Caco-2 (cell line): ENCODE results near the gene MEGF11. TPM values are rescaled to one million over a fixed set of nuclear protein-coding genes. Genes with fewer than 3 reads are reported as not detected.
A peak's percentile ranks its signal among the peaks of the same experiment; 100 is the strongest.

Experiments used
- BruUV-seq: library from RNA; stranded (reverse); fragments of 400-500 nt; replicated peaks from 2 replicates; lab custom pipeline; 2021; lab: Mats Ljungman, UMichigan
- CTCF ChIA-PET: fragments of 300-600 bp; sonication (Branson Sonifier 250); formaldehyde crosslinking; loops from one replicate; lab custom pipeline; 2022; ENCODE audit warnings: antibody characterized with exemption; lab: Charles Lee
- POLR2A ChIA-PET: fragments of 300-600 bp; sonication (Branson Sonifier 250); formaldehyde crosslinking; loops from one replicate; lab custom pipeline; 2022; ENCODE audit warnings: antibody characterized with exemption; lab: Charles Lee
- DNase-seq, 2 experiments: peaks; one replicate each; pipeline versions ENCODE4 v3.0.0 to v3.0.0-alpha.2; 2020 to 2022
- H3K27me3 ChIP-seq: replicated peaks from 2 replicates; pipeline ENCODE4 v1.6.0; 2011; ENCODE audit warnings: low read length; ENCODE audit not compliant: control insufficient read depth, insufficient read depth
- H3K36me3 ChIP-seq: 2 replicates; pipeline ENCODE4 v1.5.1; 2011; ENCODE audit warnings: low read length; ENCODE audit not compliant: control insufficient read depth, insufficient read depth
- H3K4me1 ChIP-seq: fragments of 250-450 bp; sonication (Bioruptor Pico); 2 replicates; pipeline ENCODE4 v1.5.1; 2020; ENCODE audit warnings: mild to moderate bottlenecking
- H3K4me3 ChIP-seq: 2 replicates; pipeline ENCODE4 v1.5.1; 2011; ENCODE audit warnings: low read depth, mild to moderate bottlenecking, control low read depth, low read length
- H3K9me3 ChIP-seq: fragments of 250-450 bp; sonication (Bioruptor Pico); 2 replicates; pipeline ENCODE4 v1.5.1; 2020; ENCODE audit warnings: mild to moderate bottlenecking, moderate library complexity
- H3K27ac Mint-ChIP-seq: one replicate; pipeline ENCODE4 v1.8.0; 2022; ENCODE audit warnings: mixed read lengths; ENCODE audit not compliant: unreplicated experiment
- H3K27me3 Mint-ChIP-seq: one replicate; pipeline ENCODE4 v1.8.0; 2022; ENCODE audit warnings: mixed read lengths; ENCODE audit not compliant: insufficient read depth, unreplicated experiment
- H3K36me3 Mint-ChIP-seq: one replicate; pipeline ENCODE4 v1.8.0; 2022; ENCODE audit warnings: mild to moderate bottlenecking, mixed read lengths; ENCODE audit not compliant: insufficient read depth, unreplicated experiment
- H3K4me1 Mint-ChIP-seq: one replicate; pipeline ENCODE4 v1.8.0; 2022; ENCODE audit warnings: low read depth, mixed read lengths; ENCODE audit not compliant: unreplicated experiment
- H3K4me3 Mint-ChIP-seq: one replicate; pipeline ENCODE4 v1.8.0; 2022; ENCODE audit warnings: mild to moderate bottlenecking, moderate library complexity, mixed read lengths; ENCODE audit not compliant: unreplicated experiment
- H3K9me3 Mint-ChIP-seq: one replicate; pipeline ENCODE4 v1.8.0; 2022; ENCODE audit warnings: mixed read lengths; ENCODE audit not compliant: unreplicated experiment
- intact Hi-C: fragments of 100-400 bp; cut with micrococcal nuclease; formaldehyde crosslinking; loops from one replicate; pipeline ENCODE4 v1.10.0; 2022; ENCODE audit not compliant: unreplicated experiment
- total RNA-seq: library from RNA; stranded (reverse); gene quantifications from 2 replicates; pipeline ENCODE4 v1.2.3, GENCODE V29; 2022
- TF ChIP-seq, protein P1 (sequence below), 2 experiments: fragments of 200-600 bp in 1 of 2; IDR thresholded peaks; 1 replicate in 1 of 2; 2 replicates in 1 of 2; pipeline versions ENCODE4 v1.5.1 to v1.8.0; 2011 to 2022; ENCODE audit warnings: antibody characterized with exemption in 1 of 2, control low read depth in 1 of 2, inconsistent platforms in 1 of 2, low read depth in 1 of 2, low read length in 1 of 2, mild to moderate bottlenecking in 1 of 2, moderate library complexity in 1 of 2; ENCODE audit not compliant: insufficient read depth in 1 of 2, severe bottlenecking in 1 of 2, unreplicated experiment in 1 of 2

MEGF11 gene
- total RNA-seq, 1 experiment from 2014 or later = 0.66 TPM

DNA sequence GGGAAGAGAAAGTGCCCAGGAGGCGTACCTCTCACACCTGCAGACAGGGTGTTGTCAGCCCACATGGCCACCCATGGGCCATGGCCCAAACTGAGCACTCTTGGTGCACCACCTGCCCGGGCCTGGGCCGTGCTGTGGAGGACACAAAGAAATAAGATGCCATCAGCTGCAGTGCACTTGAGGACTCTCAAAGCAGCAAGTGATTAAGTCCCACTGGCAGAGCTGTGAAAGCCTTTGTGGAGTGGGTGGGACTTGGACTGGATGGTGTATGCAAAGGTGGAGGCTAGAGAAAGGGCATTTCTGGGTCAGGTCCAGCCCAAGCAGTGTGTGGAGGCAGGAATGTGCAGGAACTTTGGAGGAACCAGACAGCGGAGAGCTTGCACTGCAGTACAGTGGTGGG is 122.3 kb downstream of the MEGF11 start:
- no peak overlapping the region for H3K4me3 ChIP-seq
- Mint-ChIP-seq H3K27me3 (peaks cover 23% of the 10 kb centered on the region), H3K4me1 (no peaks in the 10 kb centered on the region), H3K27ac (no peak overlapping the region), H3K36me3 (no peaks in the 10 kb centered on the region), H3K9me3 (no peaks in the 10 kb centered on the region), H3K4me3 (no peak overlapping the region)
- no peaks in the 10 kb centered on the region for H3K9me3 ChIP-seq
- intact Hi-C loops = no loop called here
- ChIA-PET POLR2A (no interaction called here), CTCF (no interaction called here)
- H3K36me3 ChIP-seq = no peaks in the 10 kb centered on the region
- TF ChIP-seq, protein P1, sequence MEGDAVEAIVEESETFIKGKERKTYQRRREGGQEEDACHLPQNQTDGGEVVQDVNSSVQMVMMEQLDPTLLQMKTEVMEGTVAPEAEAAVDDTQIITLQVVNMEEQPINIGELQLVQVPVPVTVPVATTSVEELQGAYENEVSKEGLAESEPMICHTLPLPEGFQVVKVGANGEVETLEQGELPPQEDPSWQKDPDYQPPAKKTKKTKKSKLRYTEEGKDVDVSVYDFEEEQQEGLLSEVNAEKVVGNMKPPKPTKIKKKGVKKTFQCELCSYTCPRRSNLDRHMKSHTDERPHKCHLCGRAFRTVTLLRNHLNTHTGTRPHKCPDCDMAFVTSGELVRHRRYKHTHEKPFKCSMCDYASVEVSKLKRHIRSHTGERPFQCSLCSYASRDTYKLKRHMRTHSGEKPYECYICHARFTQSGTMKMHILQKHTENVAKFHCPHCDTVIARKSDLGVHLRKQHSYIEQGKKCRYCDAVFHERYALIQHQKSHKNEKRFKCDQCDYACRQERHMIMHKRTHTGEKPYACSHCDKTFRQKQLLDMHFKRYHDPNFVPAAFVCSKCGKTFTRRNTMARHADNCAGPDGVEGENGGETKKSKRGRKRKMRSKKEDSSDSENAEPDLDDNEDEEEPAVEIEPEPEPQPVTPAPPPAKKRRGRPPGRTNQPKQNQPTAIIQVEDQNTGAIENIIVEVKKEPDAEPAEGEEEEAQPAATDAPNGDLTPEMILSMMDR (IDR thresholded peaks at IDR 0.05; ENCODE audit: insufficient read depth in 1 of 2, low read depth in 1 of 2, low read length in 1 of 2, severe bottlenecking in 1 of 2, unreplicated experiment in 1 of 2) = no peak
- no peaks in the 10 kb centered on the region for H3K4me1 ChIP-seq
- no peaks in the 10 kb centered on the region for H3K27me3 ChIP-seq
- BruUV-seq = no TSS peak
- DNase-seq = no peak

DNA sequence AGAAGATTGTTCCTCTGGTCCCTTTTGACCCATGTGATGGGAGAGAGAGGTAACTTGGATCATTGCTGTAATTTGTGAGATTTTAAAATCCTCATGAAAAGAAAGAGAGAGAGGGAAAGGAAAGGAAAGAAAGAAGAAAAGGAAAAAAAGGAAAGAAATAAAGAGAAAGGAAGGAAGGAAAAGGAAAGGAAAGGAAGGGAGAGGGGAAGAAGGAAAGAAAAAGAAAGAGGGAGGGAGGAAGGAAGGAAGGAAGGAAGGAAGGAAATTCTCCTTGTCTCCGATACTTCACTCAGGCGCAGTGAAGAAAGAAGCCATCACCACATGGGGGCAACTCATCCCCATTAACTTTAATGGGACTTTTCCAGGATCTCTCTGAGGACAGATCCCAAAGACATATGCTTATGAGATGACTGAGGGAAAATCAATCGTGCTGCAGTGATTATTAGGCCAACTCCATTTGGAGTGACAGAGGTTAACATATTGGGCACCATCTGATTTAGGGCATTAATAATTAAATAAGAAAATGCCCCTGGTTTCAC is 123.0 kb downstream of the MEGF11 start:
- Histone ChIP-seq H3K36me3 (no peaks in the 10 kb centered on the region), H3K4me3 (no peak overlapping the region), H3K9me3 (no peaks in the 10 kb centered on the region), H3K4me1 (no peaks in the 10 kb centered on the region), H3K27me3 (no peaks in the 10 kb centered on the region)
- no peak overlapping the region for H3K27ac Mint-ChIP-seq
- intact Hi-C loops = no loop called here
- H3K27me3 Mint-ChIP-seq = peaks cover 23% of the 10 kb centered on the region
- H3K36me3 Mint-ChIP-seq = no peaks in the 10 kb centered on the region
- BruUV-seq = no TSS peak
- no peaks in the 10 kb centered on the region for H3K9me3 Mint-ChIP-seq
- no peak overlapping the region for H3K4me3 Mint-ChIP-seq
- H3K4me1 Mint-ChIP-seq = no peaks in the 10 kb centered on the region
- POLR2A ChIA-PET = no interaction called here
- TF ChIP-seq, protein P1 (IDR thresholded peaks at IDR 0.05; ENCODE audit: insufficient read depth in 1 of 2, low read depth in 1 of 2, low read length in 1 of 2, severe bottlenecking in 1 of 2, unreplicated experiment in 1 of 2) = peak in 1 of 2 experiments; percentile 25
- no peak for DNase-seq
- CTCF ChIA-PET = no interaction called here

DNA sequence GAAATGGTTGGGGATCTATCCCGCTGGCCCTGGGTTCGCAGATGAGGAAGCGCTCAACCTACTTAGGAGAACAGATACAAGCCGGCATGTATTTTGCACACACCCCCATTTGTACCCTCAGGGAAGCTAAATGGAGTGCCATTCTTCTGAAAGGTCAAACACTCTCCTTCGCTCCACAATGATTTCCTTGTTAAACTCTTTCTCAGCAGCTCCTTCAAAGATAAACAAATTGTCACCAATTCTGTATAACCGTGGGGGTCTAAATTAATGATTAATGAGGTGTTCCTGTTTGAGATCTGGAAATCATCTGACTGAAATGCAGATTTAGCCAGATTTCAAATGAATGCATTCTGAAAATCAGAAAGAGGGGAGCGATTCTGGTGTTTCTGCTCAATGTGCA is 124.0 kb downstream of the MEGF11 start:
- Mint-ChIP-seq H3K27ac (no peak overlapping the region), H3K4me3 (no peak overlapping the region), H3K9me3 (no peaks in the 10 kb centered on the region), H3K27me3 (peaks cover 23% of the 10 kb centered on the region), H3K4me1 (no peaks in the 10 kb centered on the region), H3K36me3 (no peaks in the 10 kb centered on the region)
- DNase-seq = no peak
- ChIA-PET POLR2A (no interaction called here), CTCF (interaction anchor here (1.2 kb wide), 1 partner anchor 48 kb away, joined by 3 read pairs; no protein-coding TSS in a partner anchor)
- TF ChIP-seq, protein P1 (IDR thresholded peaks at IDR 0.05; ENCODE audit: insufficient read depth in 1 of 2, low read depth in 1 of 2, low read length in 1 of 2, severe bottlenecking in 1 of 2, unreplicated experiment in 1 of 2) = no peak
- no peaks in the 10 kb centered on the region for H3K36me3 ChIP-seq
- no peak overlapping the region for H3K4me3 ChIP-seq
- no peaks in the 10 kb centered on the region for H3K27me3 ChIP-seq
- intact Hi-C loops = no loop called here
- no peaks in the 10 kb centered on the region for H3K4me1 ChIP-seq
- no TSS peak for BruUV-seq
- no peaks in the 10 kb centered on the region for H3K9me3 ChIP-seq
